Aortic smooth muscle cell (primary cell): ENCODE measurements around the gene OVOL2. TPM values are rescaled to one million over a fixed set of nuclear protein-coding genes. Genes with fewer than 3 reads are reported as not detected.

ENCODE experiments used
- total RNA-seq: library from RNA; depleted of rRNA; stranded (reverse); fragments of >200 nt; gene quantifications from 2 replicates; pipeline ENCODE4 v1.2.3, GENCODE V29; 2014

Gene OVOL2
- not detected in 2 replicates for total RNA-seq

DNA sequence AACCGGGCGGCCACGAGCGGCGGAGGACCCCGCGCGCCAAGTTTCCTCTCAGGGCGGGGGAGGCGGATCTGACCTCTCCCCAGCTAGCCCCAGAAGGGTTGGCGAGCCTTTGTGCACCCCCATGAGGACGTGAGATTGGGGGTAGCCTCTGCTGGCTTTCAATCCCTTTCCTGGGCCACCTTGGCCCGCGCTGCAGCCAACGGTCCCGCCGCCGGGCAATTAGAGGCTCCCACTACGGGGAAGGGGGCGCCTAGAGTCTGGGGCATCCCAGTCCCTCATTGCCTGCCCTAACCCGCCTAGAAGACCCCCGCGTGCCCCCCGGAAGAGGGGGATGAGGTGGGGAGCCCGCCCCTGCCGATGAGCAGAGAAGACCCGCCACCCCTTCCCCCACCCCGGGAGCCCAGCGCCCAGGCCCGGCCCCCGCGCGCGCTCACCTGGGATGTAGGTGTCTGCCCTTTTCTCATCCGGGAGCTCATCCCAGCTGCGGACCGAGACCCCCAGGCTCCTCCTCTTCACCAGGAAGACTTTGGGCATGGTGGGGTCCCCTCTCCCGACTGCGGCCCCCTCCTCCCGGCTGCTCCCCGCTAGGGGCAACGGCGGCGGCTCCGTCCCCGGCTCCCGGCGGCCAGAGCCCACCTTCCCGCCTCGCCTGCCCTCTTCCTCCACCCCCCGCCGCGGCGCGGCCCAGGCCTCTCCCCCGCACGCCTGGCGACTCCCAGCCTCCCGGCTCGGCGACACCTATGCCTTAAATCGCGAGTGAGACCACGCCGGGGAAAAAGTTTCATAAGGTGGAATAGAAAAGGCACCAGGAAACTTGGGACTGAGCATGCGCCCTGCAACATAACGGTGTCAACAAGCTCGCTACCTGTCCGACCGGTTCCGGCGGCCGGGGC lies at the start of gene OVOL2:
Gene OVOL2, minus strand, starts transcription at position 816 of the 893 bp plus-strand sequence. Its CDS starts 282 bp downstream, at position 534.

Other genes starting within 250 kb of the OVOL2 start
- gene SNX5, start 89.1 kb downstream of the OVOL2 start, total RNA-seq = 73.7 and 79.0 TPM in 2 replicates
- gene MGME1, start 88.9 kb downstream of the OVOL2 start, total RNA-seq = 10.3 and 11.9 TPM in 2 replicates
- gene KAT14, start 79.9 kb upstream of the OVOL2 start, total RNA-seq = 13.2 and 18.0 TPM in 2 replicates
- gene PET117, start 79.9 kb upstream of the OVOL2 start, total RNA-seq = 8.3 and 8.5 TPM in 2 replicates
- 16.9 and 19.1 TPM in 2 replicates for gene ZNF133, start 230.6 kb upstream of the OVOL2 start, total RNA-seq